ENCODE measurements around the gene ESR2.

DNA sequence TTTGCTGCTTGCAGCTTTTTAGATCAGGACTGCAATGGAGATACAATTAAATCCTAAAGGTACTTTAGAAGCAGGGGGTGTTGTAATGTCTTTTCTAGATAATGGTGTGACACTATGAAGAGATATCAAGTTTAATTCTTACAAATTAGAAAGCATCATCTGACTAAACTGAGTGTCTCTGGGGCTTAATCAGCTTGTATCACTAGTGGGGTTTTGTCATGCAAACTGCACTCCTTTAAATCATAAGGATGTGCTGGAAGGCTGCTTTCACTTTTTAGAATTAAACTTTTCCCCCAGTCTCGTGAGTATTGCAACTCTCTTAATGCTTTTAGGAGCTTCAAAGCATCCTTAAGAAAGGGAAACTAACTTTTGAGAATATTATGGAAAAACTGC is 218.6 kb downstream of the ESR2 start:
- TF ChIP-seq POLR2A (IDR thresholded peaks at IDR 0.05; ENCODE audit: low read depth, low read length), result no peak
- no peak for TF ChIP-seq POLR2AphosphoS5 (IDR thresholded peaks at IDR 0.05; ENCODE audit: insufficient read depth, low read depth, low read length)
- TF ChIP-seq, protein P1, sequence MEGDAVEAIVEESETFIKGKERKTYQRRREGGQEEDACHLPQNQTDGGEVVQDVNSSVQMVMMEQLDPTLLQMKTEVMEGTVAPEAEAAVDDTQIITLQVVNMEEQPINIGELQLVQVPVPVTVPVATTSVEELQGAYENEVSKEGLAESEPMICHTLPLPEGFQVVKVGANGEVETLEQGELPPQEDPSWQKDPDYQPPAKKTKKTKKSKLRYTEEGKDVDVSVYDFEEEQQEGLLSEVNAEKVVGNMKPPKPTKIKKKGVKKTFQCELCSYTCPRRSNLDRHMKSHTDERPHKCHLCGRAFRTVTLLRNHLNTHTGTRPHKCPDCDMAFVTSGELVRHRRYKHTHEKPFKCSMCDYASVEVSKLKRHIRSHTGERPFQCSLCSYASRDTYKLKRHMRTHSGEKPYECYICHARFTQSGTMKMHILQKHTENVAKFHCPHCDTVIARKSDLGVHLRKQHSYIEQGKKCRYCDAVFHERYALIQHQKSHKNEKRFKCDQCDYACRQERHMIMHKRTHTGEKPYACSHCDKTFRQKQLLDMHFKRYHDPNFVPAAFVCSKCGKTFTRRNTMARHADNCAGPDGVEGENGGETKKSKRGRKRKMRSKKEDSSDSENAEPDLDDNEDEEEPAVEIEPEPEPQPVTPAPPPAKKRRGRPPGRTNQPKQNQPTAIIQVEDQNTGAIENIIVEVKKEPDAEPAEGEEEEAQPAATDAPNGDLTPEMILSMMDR (IDR thresholded peaks at IDR 0.05; ENCODE audit: extremely low read depth in 1 of 2, insufficient read depth in 1 of 2, low read depth in 1 of 2, low read length in 2 of 2), result no peak
- TF ChIP-seq EZH2 (IDR thresholded peaks at IDR 0.05; ENCODE audit: borderline replicate concordance, low read depth, low read length, severe bottlenecking), result no peak
- TF ChIP-seq, protein P2, sequence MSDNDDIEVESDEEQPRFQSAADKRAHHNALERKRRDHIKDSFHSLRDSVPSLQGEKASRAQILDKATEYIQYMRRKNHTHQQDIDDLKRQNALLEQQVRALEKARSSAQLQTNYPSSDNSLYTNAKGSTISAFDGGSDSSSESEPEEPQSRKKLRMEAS (IDR thresholded peaks at IDR 0.05; ENCODE audit: insufficient read depth, insufficient read length), result no peak
- TF ChIP-seq JUN (IDR thresholded peaks at IDR 0.05; ENCODE audit: borderline replicate concordance, insufficient read depth, insufficient read length, low read depth), result no peak
